Heart right ventricle (tissue), 16 donors: ENCODE data around the gene BHLHA9. TPM values are rescaled to one million over a fixed set of nuclear protein-coding genes. Genes with fewer than 3 reads are reported as not detected.
"Not testable (repeated sequence)": the region's sequence is repeated elsewhere in the genome, so short reads cannot be mapped to it uniquely, and the experiment has no call there.

Experiments used
- ATAC-seq, 8 donors: fragments of 200-7000 bp; cut with Tn5 transposase; one replicate each; pipeline ENCODE4 v1.9.1; 2020; ENCODE audit warnings: mild to moderate bottlenecking in 8 of 8, moderate library complexity in 8 of 8, moderate number of reproducible peaks in 1 of 8
- DNase-seq, 2 donors: peaks; one replicate each; pipeline ENCODE4 v3.0.0-alpha.2; 2020
- H3K27ac ChIP-seq, 10 donors: fragments of 200-600 bp; sonication (generic) in 2 of 10; one replicate each; pipeline versions ENCODE4 v1.5.0 to v1.8.0; 2020 to 2022; ENCODE audit warnings: mild to moderate bottlenecking in 3 of 10
- H3K27me3 ChIP-seq, 7 donors: fragments of 200-600 bp; one replicate each; pipeline ENCODE4 v1.8.0; 2021 to 2022; ENCODE audit warnings: mild to moderate bottlenecking in 2 of 7
- H3K36me3 ChIP-seq, 9 donors: fragments of 200-600 bp; sonication (generic) in 1 of 9; one replicate each; pipeline versions ENCODE4 v1.5.0 to v1.8.0; 2020 to 2022; ENCODE audit warnings: mild to moderate bottlenecking in 2 of 9
- H3K4me1 ChIP-seq, 9 donors: fragments of 200-600 bp; sonication (generic) in 1 of 9; one replicate each; pipeline versions ENCODE4 v1.5.0 to v1.8.0; 2020 to 2022; ENCODE audit warnings: mild to moderate bottlenecking in 4 of 9
- H3K4me3 ChIP-seq, 10 donors: fragments of 200-600 bp; sonication (generic) in 2 of 10; one replicate each; pipeline versions ENCODE4 v1.5.0 to v1.8.0; 2020 to 2022; ENCODE audit warnings: mild to moderate bottlenecking in 7 of 10, moderate library complexity in 2 of 10
- H3K9me3 ChIP-seq, 11 donors: fragments of 200-600 bp in 10 of 11; sonication (generic) in 2 of 11; one replicate each; pipeline versions ENCODE4 v1.5.0 to v1.8.0; 2013 to 2022; ENCODE audit warnings: mild to moderate bottlenecking in 2 of 11, control low read depth in 1 of 11, moderate library complexity in 1 of 11
- WGBS, 2 donors: extraction: QIAGEN DNeasy Blood & Tissue Kit; methylation state at CpG; one replicate each; pipeline ENCODE4 v1.1.7; 2013; ENCODE audit warnings: inconsistent platforms in 1 of 2; 5-methylcytosine and 5-hydroxymethylcytosine counted together
- intact Hi-C, 10 donors: fragments of 100-400 bp; cut with DNase I; formaldehyde crosslinking; loops; one replicate each; pipeline versions ENCODE4 v1.11.1 to v1.14.2; 2022
- polyA plus RNA-seq, 2 donors: library from polyadenylated mRNA; stranded (reverse); fragments of 200-250 nt; gene quantifications; one replicate each; pipeline ENCODE4 v1.2.3, GENCODE V29; 2013
- total RNA-seq, 10 donors: library from RNA; stranded (reverse); fragmentation: NEBNext Ultra II Directional in 3 of 10; extraction: Animal tissue kit (Norgen Biotek cat#: 25700) in 3 of 10; gene quantifications; one replicate each; pipeline versions ENCODE4 v1.2.1 to v1.2.4, GENCODE V29; 2021 to 2023
- TF ChIP-seq, protein P1 (sequence below), 9 donors: fragments of 200-600 bp; sonication (generic) in 2 of 9; IDR thresholded peaks; one replicate each; pipeline versions ENCODE4 v1.5.0 to v1.8.0; 2021 to 2022; ENCODE audit warnings: antibody characterized with exemption in 9 of 9, mild to moderate bottlenecking in 5 of 9, moderate library complexity in 1 of 9
- donor health status: Arrhythmogenic right ventricular cardiomyopathy.
- donor health status: ischemic (EF 13 %, LVEDD 7.1; RV severe dilation, severe dysfunction).
- donor health status: healthy with polysubstance abuse.
- donor health status: DM: no; HTN: yes; CAD: no.
- donor health status: DM: no; HTN: no; CAD: no.
- donor health status: ischemic (EF 25% LVEDD 6.9; RV normal size, moderate dysfunction).
- donor health status: ischemic (EF 25% LVEDD 5.7; RV mildly dilated, moderate dysfunction).
- donor health status: healthy.
- donor health status: DM: yes; HTN: yes; CAD: no.
- donor health status: Ischemic cardiomyopathy.
- donor health status: ischemic (EF 35%, LVEDD 5.7; RV mildly dilated, moderate dysfunction).
- donor health status: nonischemic (EF 11% LVEDD 7.7; RV severe dilation, severe dysfunction).
- donor health status: DM: yes; HTN: yes; CAD: no.
- donor health status: PGD.
- donor health status: ischemic (EF 29% LVEDD 5.4; RV normal size, mild dysfunction).
- donor health status: nonischemic (EF 23%, LVEDD 6.1; RV moderate dilation, normal function).

The BHLHA9 gene
- total and polyA plus RNA-seq, 12 donors = 0.30 to 0.37 TPM; not detected in 10

DNA sequence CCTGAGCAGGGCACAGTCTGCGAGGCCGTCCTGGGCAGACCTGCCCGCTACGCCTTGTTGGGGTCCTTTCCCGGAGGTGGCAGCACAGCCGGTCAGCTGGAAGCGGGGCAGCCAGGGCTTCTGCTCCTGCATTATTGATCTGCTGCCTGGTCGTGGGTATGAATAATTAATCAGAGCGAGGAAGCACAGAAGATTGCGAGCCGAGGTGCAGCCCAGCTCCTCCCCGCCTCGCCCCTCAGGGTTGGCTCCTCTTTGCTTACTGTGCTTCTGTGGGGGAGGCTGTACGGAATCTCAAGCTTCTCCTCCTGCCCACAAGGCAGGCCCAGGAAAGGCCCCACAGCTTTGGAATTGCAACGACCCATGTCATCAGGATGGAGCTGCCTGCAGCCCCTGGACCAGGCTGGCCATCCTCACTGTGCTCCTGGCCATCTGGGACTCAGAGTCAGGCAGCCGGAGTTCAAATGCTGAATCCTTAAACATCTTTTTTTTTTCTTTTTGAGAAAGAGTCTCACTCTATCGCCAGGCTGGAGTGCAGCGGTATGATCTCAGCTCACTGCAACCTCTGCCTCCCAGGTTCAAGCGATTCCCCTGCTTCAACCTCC, 34.8 kb downstream of the BHLHA9 start:
- no peak for ATAC-seq
- H3K4me3 ChIP-seq = no peak overlapping the region
- DNase-seq = no peak
- TF ChIP-seq, protein P1, sequence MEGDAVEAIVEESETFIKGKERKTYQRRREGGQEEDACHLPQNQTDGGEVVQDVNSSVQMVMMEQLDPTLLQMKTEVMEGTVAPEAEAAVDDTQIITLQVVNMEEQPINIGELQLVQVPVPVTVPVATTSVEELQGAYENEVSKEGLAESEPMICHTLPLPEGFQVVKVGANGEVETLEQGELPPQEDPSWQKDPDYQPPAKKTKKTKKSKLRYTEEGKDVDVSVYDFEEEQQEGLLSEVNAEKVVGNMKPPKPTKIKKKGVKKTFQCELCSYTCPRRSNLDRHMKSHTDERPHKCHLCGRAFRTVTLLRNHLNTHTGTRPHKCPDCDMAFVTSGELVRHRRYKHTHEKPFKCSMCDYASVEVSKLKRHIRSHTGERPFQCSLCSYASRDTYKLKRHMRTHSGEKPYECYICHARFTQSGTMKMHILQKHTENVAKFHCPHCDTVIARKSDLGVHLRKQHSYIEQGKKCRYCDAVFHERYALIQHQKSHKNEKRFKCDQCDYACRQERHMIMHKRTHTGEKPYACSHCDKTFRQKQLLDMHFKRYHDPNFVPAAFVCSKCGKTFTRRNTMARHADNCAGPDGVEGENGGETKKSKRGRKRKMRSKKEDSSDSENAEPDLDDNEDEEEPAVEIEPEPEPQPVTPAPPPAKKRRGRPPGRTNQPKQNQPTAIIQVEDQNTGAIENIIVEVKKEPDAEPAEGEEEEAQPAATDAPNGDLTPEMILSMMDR (IDR thresholded peaks at IDR 0.05) = no peak
- H3K27ac ChIP-seq = no peak overlapping the region
- no peaks in the 10 kb centered on the region for H3K4me1 ChIP-seq
- no peaks in the 10 kb centered on the region for H3K36me3 ChIP-seq
- intact Hi-C loops = no loop called here
- no peaks in the 10 kb centered on the region for H3K9me3 ChIP-seq
- H3K27me3 ChIP-seq = peaks cover 0 to 26% (median 16%) of the 10 kb centered on the region in 7 donors
- 83 to 87% methylated on average over 19 of the region's 19 CpGs for WGBS, 2 donors

GRCh38 chr17:1307829-1308228, 37.6 kb downstream of the BHLHA9 start:
- H3K27ac ChIP-seq, ATAC-seq, H3K9me3 ChIP-seq, H3K36me3 ChIP-seq, DNase-seq, H3K4me1 ChIP-seq, H3K4me3 ChIP-seq, intact Hi-C loops: not testable (repeated sequence)
- peaks cover 0 to 17% (median 0%) of the 10 kb centered on the region in 7 donors for H3K27me3 ChIP-seq
- WGBS, 2 donors = 70 to 71% methylated on average over 11 to 12 of the region's 16 CpGs

GRCh38 chr17:1312261-1312870, 42.1 kb downstream of the BHLHA9 start:
- WGBS, 2 donors = 62 to 66% methylated on average over 9 of the region's 9 CpGs

GRCh38 chr17:1313270-1314005, 43.2 kb downstream of the BHLHA9 start:
- WGBS, 2 donors = 76 to 77% methylated on average over 8 of the region's 8 CpGs
- TF ChIP-seq, protein P1 (IDR thresholded peaks at IDR 0.05) = no peak
- H3K9me3 ChIP-seq = no peaks in the 10 kb centered on the region
- peaks cover 0 to 27% (median 12%) of the 10 kb centered on the region in 7 donors for H3K27me3 ChIP-seq
- intact Hi-C loops = no loop called here
- H3K36me3 ChIP-seq = no peaks in the 10 kb centered on the region
- H3K4me1 ChIP-seq = peaks cover 0 to 17% (median 11%) of the 10 kb centered on the region in 9 donors
- no peak overlapping the region for H3K4me3 ChIP-seq
- no peak for DNase-seq
- no peak overlapping the region for H3K27ac ChIP-seq
- ATAC-seq = peak in 2 of 8 donors; percentile 16 to 29

More at GRCh38 chr17:1312261-1312870, 42.1 kb downstream of the BHLHA9 start:
- intact Hi-C loops = no loop called here
- no peak for ATAC-seq
- DNase-seq = no peak
- Histone ChIP-seq H3K4me3 (no peak overlapping the region), H3K27me3 (peaks cover 0 to 27% (median 12%) of the 10 kb centered on the region in 7 donors), H3K36me3 (no peaks in the 10 kb centered on the region), H3K4me1 (peaks cover 0 to 13% (median 8%) of the 10 kb centered on the region in 9 donors), H3K27ac (no peak overlapping the region), H3K9me3 (no peaks in the 10 kb centered on the region)
- TF ChIP-seq, protein P1 (IDR thresholded peaks at IDR 0.05) = no peak
